ENCODE data around the gene ANK3. TPM values are rescaled to one million over a fixed set of nuclear protein-coding genes. Genes with fewer than 3 reads are reported as not detected.

ANK3 gene
- polyA plus RNA-seq, 3 donors, result not detected

DNA sequence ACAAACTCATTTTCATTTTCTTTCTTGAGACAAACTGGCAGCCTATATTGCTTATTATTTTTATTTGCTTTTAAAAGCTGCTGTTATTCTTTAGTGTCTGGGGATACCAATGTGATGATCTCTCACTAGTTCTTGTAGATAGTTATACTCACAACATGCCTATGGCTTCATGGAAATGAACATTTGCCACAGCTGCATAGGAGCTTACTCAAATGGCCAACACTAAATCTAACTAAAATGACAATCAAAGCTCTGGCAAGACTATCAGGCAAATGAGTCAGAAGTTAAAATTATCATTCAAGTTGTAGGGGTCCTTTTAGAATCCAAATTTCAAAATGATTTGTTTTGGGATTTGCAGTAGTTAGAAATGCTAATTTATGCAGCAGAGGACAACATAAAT lies 225.9 kb downstream of the ANK3 start:
- H3K27me3 Mint-ChIP-seq (ENCODE audit: low read depth in 3 of 3), result no peaks in the 10 kb centered on the region
- H3K9ac ChIP-seq (ENCODE audit: insufficient read depth, low read length, poor library complexity, severe bottlenecking), result no peak overlapping the region
- H2AFZ ChIP-seq (ENCODE audit: insufficient read depth, low read depth, low read length, poor library complexity, severe bottlenecking), result no peak overlapping the region
- DNase-seq, result no peak
- H3K79me2 ChIP-seq (ENCODE audit: insufficient read depth, low read length), result no peaks in the 10 kb centered on the region
- H3K4me1 ChIP-seq (ENCODE audit: control insufficient read depth in 1 of 2, insufficient read depth in 2 of 2, low read length in 2 of 2), result no peaks in the 10 kb centered on the region
- H3K4me3 Mint-ChIP-seq, result no peak overlapping the region
- H3K9me3 ChIP-seq (replicated peaks in 1 of 2; ENCODE audit: control insufficient read depth in 1 of 2, insufficient read depth in 1 of 2, low read length in 2 of 2), result no peaks in the 10 kb centered on the region
- no peak overlapping the region for H3K27ac Mint-ChIP-seq
- TF ChIP-seq, protein P1, sequence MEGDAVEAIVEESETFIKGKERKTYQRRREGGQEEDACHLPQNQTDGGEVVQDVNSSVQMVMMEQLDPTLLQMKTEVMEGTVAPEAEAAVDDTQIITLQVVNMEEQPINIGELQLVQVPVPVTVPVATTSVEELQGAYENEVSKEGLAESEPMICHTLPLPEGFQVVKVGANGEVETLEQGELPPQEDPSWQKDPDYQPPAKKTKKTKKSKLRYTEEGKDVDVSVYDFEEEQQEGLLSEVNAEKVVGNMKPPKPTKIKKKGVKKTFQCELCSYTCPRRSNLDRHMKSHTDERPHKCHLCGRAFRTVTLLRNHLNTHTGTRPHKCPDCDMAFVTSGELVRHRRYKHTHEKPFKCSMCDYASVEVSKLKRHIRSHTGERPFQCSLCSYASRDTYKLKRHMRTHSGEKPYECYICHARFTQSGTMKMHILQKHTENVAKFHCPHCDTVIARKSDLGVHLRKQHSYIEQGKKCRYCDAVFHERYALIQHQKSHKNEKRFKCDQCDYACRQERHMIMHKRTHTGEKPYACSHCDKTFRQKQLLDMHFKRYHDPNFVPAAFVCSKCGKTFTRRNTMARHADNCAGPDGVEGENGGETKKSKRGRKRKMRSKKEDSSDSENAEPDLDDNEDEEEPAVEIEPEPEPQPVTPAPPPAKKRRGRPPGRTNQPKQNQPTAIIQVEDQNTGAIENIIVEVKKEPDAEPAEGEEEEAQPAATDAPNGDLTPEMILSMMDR (IDR thresholded peaks at IDR 0.05), result no peak
- H3K4me2 ChIP-seq (replicated peaks; ENCODE audit: extremely low read depth, low read length, poor library complexity, severe bottlenecking), result no peak overlapping the region
- H4K20me1 ChIP-seq (ENCODE audit: insufficient read depth, low read length), result no peaks in the 10 kb centered on the region
- H3K36me3 Mint-ChIP-seq, result no peaks in the 10 kb centered on the region
- no peak overlapping the region for H3K27ac ChIP-seq (ENCODE audit: low read depth in 1 of 2, low read length in 2 of 2)
- no peak overlapping the region for H3K4me3 ChIP-seq (replicated peaks in 1 of 3; ENCODE audit: low read depth in 2 of 3, low read length in 3 of 3)
- H3K27me3 ChIP-seq (ENCODE audit: control insufficient read depth in 2 of 2, insufficient read depth in 2 of 2, low read length in 2 of 2), result no peaks in the 10 kb centered on the region
- H3K9me3 Mint-ChIP-seq, result peaks cover 0 to 5% (median 2%) of the 10 kb centered on the region in 7 donors
- no peaks in the 10 kb centered on the region for H3K4me1 Mint-ChIP-seq
- no peaks in the 10 kb centered on the region for H3K36me3 ChIP-seq (replicated peaks in 1 of 2; ENCODE audit: control insufficient read depth in 1 of 2, insufficient read depth in 2 of 2, low read length in 2 of 2)
- intact Hi-C loops (cut with micrococcal nuclease), result no loop called here

DNA sequence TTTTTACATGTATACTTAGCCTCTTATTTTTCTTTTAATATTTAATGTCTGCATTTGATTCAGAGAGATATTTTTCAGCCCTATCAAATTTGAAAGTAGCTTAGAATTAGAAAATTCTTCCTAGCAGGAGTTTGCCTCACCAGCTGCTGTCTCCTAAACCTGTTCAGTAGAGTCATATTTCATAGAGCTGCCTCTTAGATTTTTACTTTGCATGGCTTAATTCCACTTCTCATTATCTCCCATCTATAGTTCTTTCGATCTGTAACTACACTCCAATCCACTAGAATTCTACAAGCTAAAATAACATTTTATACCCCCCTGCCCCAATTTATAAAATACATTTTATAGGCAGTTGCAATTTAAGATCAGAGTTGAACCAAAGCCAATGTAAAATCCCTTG lies 227.0 kb downstream of the ANK3 start:
- Histone ChIP-seq H3K27me3 (ENCODE audit: control insufficient read depth in 2 of 2, insufficient read depth in 2 of 2, low read length in 2 of 2) (no peaks in the 10 kb centered on the region), H3K27ac (ENCODE audit: low read depth in 1 of 2, low read length in 2 of 2) (no peak overlapping the region), H2AFZ (ENCODE audit: insufficient read depth, low read depth, low read length, poor library complexity, severe bottlenecking) (no peak overlapping the region), H3K9ac (ENCODE audit: insufficient read depth, low read length, poor library complexity, severe bottlenecking) (no peak overlapping the region), H3K4me1 (ENCODE audit: control insufficient read depth in 1 of 2, insufficient read depth in 2 of 2, low read length in 2 of 2) (no peaks in the 10 kb centered on the region), H3K4me3 (replicated peaks in 1 of 3; ENCODE audit: low read depth in 2 of 3, low read length in 3 of 3) (no peak overlapping the region), H3K36me3 (replicated peaks in 1 of 2; ENCODE audit: control insufficient read depth in 1 of 2, insufficient read depth in 2 of 2, low read length in 2 of 2) (no peaks in the 10 kb centered on the region), H3K79me2 (ENCODE audit: insufficient read depth, low read length) (no peaks in the 10 kb centered on the region), H3K4me2 (replicated peaks; ENCODE audit: extremely low read depth, low read length, poor library complexity, severe bottlenecking) (no peak overlapping the region), H3K9me3 (replicated peaks in 1 of 2; ENCODE audit: control insufficient read depth in 1 of 2, insufficient read depth in 1 of 2, low read length in 2 of 2) (no peaks in the 10 kb centered on the region), H4K20me1 (ENCODE audit: insufficient read depth, low read length) (no peaks in the 10 kb centered on the region)
- Mint-ChIP-seq H3K4me1 (no peaks in the 10 kb centered on the region), H3K36me3 (no peaks in the 10 kb centered on the region), H3K27ac (no peak overlapping the region), H3K27me3 (ENCODE audit: low read depth in 3 of 3) (no peaks in the 10 kb centered on the region), H3K4me3 (no peak overlapping the region), H3K9me3 (peaks cover 0 to 8% (median 3%) of the 10 kb centered on the region in 7 donors)
- TF ChIP-seq, protein P1 (IDR thresholded peaks at IDR 0.05), result no peak
- intact Hi-C loops (cut with micrococcal nuclease), result no loop called here
- no CpG with 5 or more reads among the region's 1 CpG for WGBS (ENCODE audit: insufficient coverage)
- DNase-seq, result no peak

All from CD14-positive monocyte (primary cell).